ENCODE results near the gene ADARB1.

The ADARB1 gene

GRCh38 chr21:45081636-45082035 is 7.3 kb downstream of the ADARB1 start:
- H3K79me2 ChIP-seq (ENCODE audit: insufficient read depth, low read length) = no peaks in the 10 kb centered on the region
- no peak overlapping the region for H3K9ac ChIP-seq (ENCODE audit: low read length)
- no peak for TF ChIP-seq EZH2phosphoT487 (conservative IDR thresholded peaks at IDR 0.05; ENCODE audit: low read length)
- no peak for TF ChIP-seq CTCF (IDR thresholded peaks at IDR 0.05; ENCODE audit: insufficient read depth, low read length, poor library complexity, severe bottlenecking)
- no peak overlapping the region for H3K27ac ChIP-seq (ENCODE audit: low read depth, low read length)
- H3K36me3 ChIP-seq (ENCODE audit: low read length) = no peaks in the 10 kb centered on the region
- no peaks in the 10 kb centered on the region for H3K9me2 ChIP-seq (replicated peaks; ENCODE audit: insufficient read depth, low read length)
- H3K27me3 ChIP-seq (ENCODE audit: low read length) = no peaks in the 10 kb centered on the region
- no peak overlapping the region for H3K4me3 ChIP-seq (ENCODE audit: insufficient read depth, low read length, poor library complexity, severe bottlenecking)
- no peak overlapping the region for H3K4me2 ChIP-seq (ENCODE audit: low read depth, low read length, poor library complexity, severe bottlenecking)
- no peaks in the 10 kb centered on the region for H3F3A ChIP-seq (ENCODE audit: insufficient read depth)
- no peaks in the 10 kb centered on the region for H3K9me3 ChIP-seq (ENCODE audit: insufficient read depth, low read length)
- no peaks in the 10 kb centered on the region for H4K20me1 ChIP-seq (ENCODE audit: low read depth, low read length)
- no peak overlapping the region for H2AFZ ChIP-seq (ENCODE audit: low read depth, low read length, severe bottlenecking)

GRCh38 chr21:45082736-45083135 is 8.4 kb downstream of the ADARB1 start:
- no peaks in the 10 kb centered on the region for H3K79me2 ChIP-seq (ENCODE audit: insufficient read depth, low read length)
- H3K4me2 ChIP-seq (ENCODE audit: low read depth, low read length, poor library complexity, severe bottlenecking) = no peak overlapping the region
- H3K4me3 ChIP-seq (ENCODE audit: insufficient read depth, low read length, poor library complexity, severe bottlenecking) = no peak overlapping the region
- no peaks in the 10 kb centered on the region for H3F3A ChIP-seq (ENCODE audit: insufficient read depth)
- no peak overlapping the region for H2AFZ ChIP-seq (ENCODE audit: low read depth, low read length, severe bottlenecking)
- no peaks in the 10 kb centered on the region for H3K36me3 ChIP-seq (ENCODE audit: low read length)
- H3K9ac ChIP-seq (ENCODE audit: low read length) = no peak overlapping the region
- H4K20me1 ChIP-seq (ENCODE audit: low read depth, low read length) = no peaks in the 10 kb centered on the region
- no peaks in the 10 kb centered on the region for H3K27me3 ChIP-seq (ENCODE audit: low read length)
- no peaks in the 10 kb centered on the region for H3K9me2 ChIP-seq (replicated peaks; ENCODE audit: insufficient read depth, low read length)
- H3K9me3 ChIP-seq (ENCODE audit: insufficient read depth, low read length) = no peaks in the 10 kb centered on the region
- H3K27ac ChIP-seq (ENCODE audit: low read depth, low read length) = no peak overlapping the region
- TF ChIP-seq CTCF (IDR thresholded peaks at IDR 0.05; ENCODE audit: insufficient read depth, low read length, poor library complexity, severe bottlenecking) (no peak), EZH2phosphoT487 (conservative IDR thresholded peaks at IDR 0.05; ENCODE audit: low read length) (no peak)

- H2AFZ ChIP-seq (ENCODE audit: low read depth, low read length, severe bottlenecking) = no peak overlapping the region
These were observed 9.7 kb downstream of the ADARB1 start for GRCh38 chr21:45084121-45084520.

More at GRCh38 chr21:45084121-45084520, 9.7 kb downstream of the ADARB1 start:
- no peaks in the 10 kb centered on the region for H3K27me3 ChIP-seq (ENCODE audit: low read length)
- TF ChIP-seq CTCF (IDR thresholded peaks at IDR 0.05; ENCODE audit: insufficient read depth, low read length, poor library complexity, severe bottlenecking) = no peak
- TF ChIP-seq EZH2phosphoT487 (conservative IDR thresholded peaks at IDR 0.05; ENCODE audit: low read length) = no peak
- H3K4me2 ChIP-seq (ENCODE audit: low read depth, low read length, poor library complexity, severe bottlenecking) = no peak overlapping the region
- no peaks in the 10 kb centered on the region for H3K9me2 ChIP-seq (replicated peaks; ENCODE audit: insufficient read depth, low read length)
- no peak overlapping the region for H3K4me3 ChIP-seq (ENCODE audit: insufficient read depth, low read length, poor library complexity, severe bottlenecking)
- H3K9me3 ChIP-seq (ENCODE audit: insufficient read depth, low read length) = no peaks in the 10 kb centered on the region
- no peak overlapping the region for H3K27ac ChIP-seq (ENCODE audit: low read depth, low read length)
- no peaks in the 10 kb centered on the region for H3F3A ChIP-seq (ENCODE audit: insufficient read depth)
- H3K9ac ChIP-seq (ENCODE audit: low read length) = no peak overlapping the region
- H3K79me2 ChIP-seq (ENCODE audit: insufficient read depth, low read length) = no peaks in the 10 kb centered on the region
- no peaks in the 10 kb centered on the region for H4K20me1 ChIP-seq (ENCODE audit: low read depth, low read length)
- H3K36me3 ChIP-seq (ENCODE audit: low read length) = no peaks in the 10 kb centered on the region

Data from SU-DHL-6 (cell line).